Posterior vena cava (tissue), 2 donors: Measurements from ENCODE around the gene PERCC1. TPM values are rescaled to one million over a fixed set of nuclear protein-coding genes. Genes with fewer than 3 reads are reported as not detected.
"Not testable (repeated sequence)": the region's sequence is repeated elsewhere in the genome, so short reads cannot be mapped to it uniquely, and the experiment has no call there.

ENCODE experiments used
- DNase-seq: peaks from one replicate; pipeline ENCODE4 v3.0.0-alpha.2; 2020; ENCODE audit warnings: low spot score
- intact Hi-C, 2 donors: fragments of 100-400 bp; cut with DNase I; formaldehyde crosslinking; loops; one replicate each; pipeline versions ENCODE4 v1.14.1 to v1.14.2; 2022 to 2023
- total RNA-seq, 2 donors: library from RNA; stranded (reverse); fragmentation: NEBNext Ultra II Directional; extraction: Animal tissue kit (Norgen Biotek cat#: 25700); gene quantifications; one replicate each; pipeline ENCODE4 v1.2.1, GENCODE V29; 2021
- donor health status: DM: yes; HTN: yes; CAD: no.
- donor health status: DM: yes; HTN: yes; CAD: no.

Gene PERCC1
- total RNA-seq, 2 donors from 2014 or later = not detected

- intact Hi-C loops = no loop called here
- no peak for DNase-seq
Measured at GRCh38 chr16:1477033-1477432, 46.2 kb downstream of the PERCC1 start.

GRCh38 chr16:1478937-1479336 lies 48.1 kb downstream of the PERCC1 start:
- intact Hi-C loops, DNase-seq: not testable (repeated sequence)

- intact Hi-C loops = no loop called here
- DNase-seq = no peak
Measured at GRCh38 chr16:1481906-1482835, 51.3 kb downstream of the PERCC1 start.

Other genes with a start within 250 kb of the PERCC1 start
- gene TPSG1, start 205.8 kb upstream of the PERCC1 start, total RNA-seq = 1 to 10 TPM in 1 of 2 donors, under 1 TPM in 1; 0.52 to 1.3 TPM
- 10 to 100 TPM; 24.3 to 58.7 TPM for gene TPSB2, start 200.9 kb upstream of the PERCC1 start, total RNA-seq
- 10 to 100 TPM; 12.2 to 48.3 TPM for gene TPSAB1, start 190.4 kb upstream of the PERCC1 start, total RNA-seq
- gene TPSD1, start 175.0 kb upstream of the PERCC1 start, total RNA-seq = 1 to 10 TPM in 1 of 2 donors, under 1 TPM in 1; 0.57 to 4.1 TPM
- gene UBE2I, start 121.4 kb upstream of the PERCC1 start, total RNA-seq = 10 to 100 TPM; 68.0 to 68.4 TPM
- under 1 TPM; 0.24 to 0.56 TPM for gene BAIAP3, start 97.4 kb upstream of the PERCC1 start, total RNA-seq
- 10 to 100 TPM; 40.4 to 40.7 TPM for gene TSR3, start 79.2 kb upstream of the PERCC1 start, total RNA-seq
- gene GNPTG, start 79.1 kb upstream of the PERCC1 start, total RNA-seq = 10 to 100 TPM; 48.4 to 55.6 TPM
- gene UNKL, start 16.4 kb upstream of the PERCC1 start, total RNA-seq = 10 to 100 TPM in 1 of 2 donors, 1 to 10 TPM in 1; 9.9 to 11.3 TPM
- gene UQCC4, start 10.3 kb upstream of the PERCC1 start, total RNA-seq = 1 to 10 TPM; 8.9 to 9.9 TPM
- under 1 TPM; 0.42 to 0.76 TPM for gene CCDC154, start 13.5 kb downstream of the PERCC1 start, total RNA-seq
- 10 to 100 TPM; 35.8 to 52.6 TPM for gene CLCN7, start 44.0 kb downstream of the PERCC1 start, total RNA-seq
- under 1 TPM in 1 of 2 donors, not detected in 1; 0.14 TPM for gene PTX4, start 57.9 kb downstream of the PERCC1 start, total RNA-seq
- 10 to 100 TPM; 20.8 to 21.4 TPM for gene TELO2, start 62.3 kb downstream of the PERCC1 start, total RNA-seq
- 10 to 100 TPM; 23.7 to 36.5 TPM for gene TMEM204, start 102.6 kb downstream of the PERCC1 start, total RNA-seq
- gene IFT140, start 181.0 kb downstream of the PERCC1 start, total RNA-seq = 10 to 100 TPM; 13.1 to 14.9 TPM
- 10 to 100 TPM; 12.1 to 12.4 TPM for gene CRAMP1, start 181.3 kb downstream of the PERCC1 start, total RNA-seq
- gene JPT2, start 247.2 kb downstream of the PERCC1 start, total RNA-seq = 10 to 100 TPM; 23.3 to 31.1 TPM